Measurements from ENCODE around the gene MROH9. TPM values are rescaled to one million over a fixed set of nuclear protein-coding genes. Genes with fewer than 3 reads are reported as not detected.

Gene MROH9
- total and polyA plus RNA-seq, 9 of the 15 experiments (the other 6 are each of a cell fraction or from before 2014, with no cell fraction given), result not detected

GRCh38 chr1:170978371-170978910 is 43.1 kb downstream of the MROH9 start:
- BruUV-seq (replicated peaks), result no TSS peak
- Histone ChIP-seq H3K9me3 (replicated peaks; ENCODE audit: control insufficient read depth, insufficient read depth, low read depth, low read length) (peaks cover 2% of the 10 kb centered on the region; the same call in 1 of the 2 replicates), H3K9me1 (ENCODE audit: control insufficient read depth, insufficient read depth, low read length) (no peaks in the 10 kb centered on the region), H3K4me3 (no peak overlapping the region), H3K27me3 (ENCODE audit: control insufficient read depth in 2 of 2, insufficient read depth in 2 of 2, low read length in 2 of 2) (no peaks in the 10 kb centered on the region), H3K79me2 (ENCODE audit: control insufficient read depth, insufficient read depth, low read length) (no peaks in the 10 kb centered on the region), H2AFZ (ENCODE audit: low read depth, low read length) (no peak overlapping the region), H3K27ac (ENCODE audit: extremely low read depth, low read depth, low read length) (no peak overlapping the region), H3K9ac (ENCODE audit: insufficient read depth in 1 of 2, low read depth in 2 of 2, low read length in 2 of 2) (no peak overlapping the region), H3K4me1 (replicated peaks in 1 of 2; ENCODE audit: control insufficient read depth in 2 of 2, insufficient read depth in 2 of 2, low read length in 2 of 2) (no peaks in the 10 kb centered on the region), H4K20me1 (replicated peaks; ENCODE audit: control insufficient read depth, insufficient read depth, low read length) (no peaks in the 10 kb centered on the region), H3K36me3 (ENCODE audit: control insufficient read depth, insufficient read depth, low read length) (no peaks in the 10 kb centered on the region), H3K4me2 (ENCODE audit: insufficient read depth, low read length) (no peak overlapping the region)
- no peak for ATAC-seq
- ChIA-PET POLR2A (no interaction called here), CTCF (ENCODE audit: low intra/inter-chr PET ratio) (no interaction called here)
- intact Hi-C loops (cut with micrococcal nuclease) (no loop called here), in situ Hi-C loops (cut with MboI) (no loop called here)
- FAIRE-seq, result no peak
- WGBS (ENCODE audit: insufficient coverage, low coverage, missing lambda C conversion rate), result 0% methylated on average over 2 of the region's 2 CpGs
- TF ChIP-seq NCOA4 (IDR thresholded peaks at IDR 0.05; ENCODE audit: partially characterized antibody) (no peak), ZNF77 (CRISPR knock-in tag; IDR thresholded peaks at IDR 0.05) (no peak), ZNF592 (IDR thresholded peaks at IDR 0.05) (no peak), NR2C2 (CRISPR knock-in tag; IDR thresholded peaks at IDR 0.05) (no peak), NR2C2 (tag; IDR thresholded peaks at IDR 0.05) (no peak), CLOCK (CRISPR knock-in tag; IDR thresholded peaks at IDR 0.05; ENCODE audit: borderline replicate concordance) (no peak), ZNF431 (CRISPR knock-in tag; IDR thresholded peaks at IDR 0.05) (no peak)
- no peak for DNase-seq (ENCODE audit: extremely low read depth in 1 of 4, low spot score in 3 of 4)

All from K562 (cell line).